IPS-18c (cell line): ENCODE results near the gene FNBP1.
A peak's percentile ranks its signal among the peaks of the same experiment; 100 is the strongest.

Experiments
- H3K4me3 ChIP-seq: 2 replicates; pipeline ENCODE4 v1.7.0; 2013; ENCODE audit warnings: low read depth, mild to moderate bottlenecking, low read length, moderate library complexity; ENCODE audit not compliant: insufficient read depth
- H3K9me3 ChIP-seq: one replicate; pipeline ENCODE4 v1.6.1; 2013; ENCODE audit warnings: mild to moderate bottlenecking, low read length, moderate library complexity; ENCODE audit not compliant: control insufficient read depth, insufficient read depth

The FNBP1 gene

GRCh38 chr9:129885670-129886106 is 157.3 kb downstream of the FNBP1 start:
- no peaks in the 10 kb centered on the region for H3K9me3 ChIP-seq
- peak overlapping the region; percentile 40 for H3K4me3 ChIP-seq

- Histone ChIP-seq H3K4me3 (peak overlapping the region; percentile 40), H3K9me3 (no peaks in the 10 kb centered on the region)
Measured at GRCh38 chr9:129885018-129885669, 157.8 kb downstream of the FNBP1 start.

- peak overlapping the region; percentile 40; the same call in 1 of the 2 replicates for H3K4me3 ChIP-seq
- H3K9me3 ChIP-seq = no peaks in the 10 kb centered on the region
Measured at GRCh38 chr9:129884220-129885017, 158.6 kb downstream of the FNBP1 start.

DNA sequence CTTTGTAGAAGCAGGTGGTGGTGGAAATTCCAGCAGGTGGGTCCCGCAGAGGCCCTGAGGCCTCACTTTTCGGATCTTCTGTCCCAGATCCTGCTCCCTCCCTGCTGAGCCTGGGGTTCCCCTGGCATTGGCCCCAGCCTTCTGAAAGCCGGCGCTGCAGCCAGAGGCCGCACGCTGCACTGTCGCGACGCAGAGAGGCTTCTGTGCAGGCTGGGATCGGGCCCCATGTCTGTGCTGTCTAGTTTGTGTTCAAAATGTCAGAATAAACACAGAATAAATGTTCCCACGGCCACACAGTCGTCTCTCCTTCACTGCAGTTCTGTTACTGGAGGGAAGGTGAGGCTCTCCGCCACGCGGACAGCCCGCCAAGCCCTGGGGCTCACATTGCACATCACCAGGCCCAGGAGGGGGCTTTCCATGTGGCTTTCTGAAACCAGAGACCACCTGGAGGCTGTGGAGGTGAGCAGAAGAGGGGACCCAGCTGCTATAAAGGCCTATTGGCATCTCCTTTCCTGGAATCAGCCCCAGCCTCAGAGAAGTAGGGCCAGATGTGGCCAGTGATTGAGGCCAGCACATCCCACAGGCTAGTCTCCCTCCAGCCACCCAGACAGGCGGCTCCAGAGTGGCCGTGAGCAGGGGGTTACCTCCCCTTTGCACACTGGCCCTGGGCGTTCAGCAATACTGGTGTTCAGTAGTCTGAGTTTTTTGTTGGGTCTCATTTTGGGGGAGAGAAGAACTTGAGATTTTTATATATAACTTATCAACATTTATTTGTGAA is 161.3 kb downstream of the FNBP1 start:
- H3K9me3 ChIP-seq = no peaks in the 10 kb centered on the region

GRCh38 chr9:129880654-129881546 is 162.1 kb downstream of the FNBP1 start:
- no peak overlapping the region for H3K4me3 ChIP-seq
- H3K9me3 ChIP-seq = no peaks in the 10 kb centered on the region

More for the DNA sequence above, 161.3 kb downstream of the FNBP1 start:
- no peak overlapping the region for H3K4me3 ChIP-seq

- Histone ChIP-seq H3K4me3 (no peak overlapping the region), H3K9me3 (no peaks in the 10 kb centered on the region)
Measured at GRCh38 chr9:129879991-129880653, 162.9 kb downstream of the FNBP1 start.

DNA sequence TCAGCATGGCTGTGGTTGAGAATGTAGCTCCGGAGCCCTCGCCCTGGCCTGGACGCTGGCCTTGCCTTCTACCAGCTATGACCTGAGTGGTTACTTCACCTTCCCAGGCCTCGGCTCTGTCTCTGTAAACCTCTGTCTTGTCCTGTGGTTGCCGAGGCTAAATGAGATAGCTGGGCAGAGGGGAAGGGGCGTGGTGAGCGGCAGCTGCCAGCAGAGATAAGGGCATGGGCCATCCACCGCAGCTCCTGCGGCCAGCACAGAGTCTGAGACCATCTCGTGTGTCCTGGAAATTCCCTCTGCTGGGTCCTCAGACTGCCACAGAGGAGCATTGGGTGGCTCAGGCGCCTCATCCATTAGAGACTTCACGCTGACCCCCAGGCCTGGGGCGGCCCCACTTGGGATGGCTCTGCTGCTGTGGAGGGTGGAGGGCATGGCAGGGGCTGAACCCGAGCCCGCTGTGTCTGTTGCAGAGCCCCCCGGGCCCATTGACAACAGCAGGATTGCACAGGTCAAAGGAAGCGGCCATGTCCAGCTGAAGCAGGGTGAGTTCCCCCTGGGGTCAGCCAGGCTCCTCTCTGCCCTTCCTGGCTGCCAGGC is 163.8 kb downstream of the FNBP1 start:
- Histone ChIP-seq H3K4me3 (no peak overlapping the region), H3K9me3 (no peaks in the 10 kb centered on the region)

- no peaks in the 10 kb centered on the region for H3K9me3 ChIP-seq
- H3K4me3 ChIP-seq = no peak overlapping the region
Measured at GRCh38 chr9:129878291-129878690, 164.7 kb downstream of the FNBP1 start.

- no peak overlapping the region for H3K4me3 ChIP-seq
- H3K9me3 ChIP-seq = no peaks in the 10 kb centered on the region
Measured at GRCh38 chr9:129876815-129877214, 166.2 kb downstream of the FNBP1 start.

DNA sequence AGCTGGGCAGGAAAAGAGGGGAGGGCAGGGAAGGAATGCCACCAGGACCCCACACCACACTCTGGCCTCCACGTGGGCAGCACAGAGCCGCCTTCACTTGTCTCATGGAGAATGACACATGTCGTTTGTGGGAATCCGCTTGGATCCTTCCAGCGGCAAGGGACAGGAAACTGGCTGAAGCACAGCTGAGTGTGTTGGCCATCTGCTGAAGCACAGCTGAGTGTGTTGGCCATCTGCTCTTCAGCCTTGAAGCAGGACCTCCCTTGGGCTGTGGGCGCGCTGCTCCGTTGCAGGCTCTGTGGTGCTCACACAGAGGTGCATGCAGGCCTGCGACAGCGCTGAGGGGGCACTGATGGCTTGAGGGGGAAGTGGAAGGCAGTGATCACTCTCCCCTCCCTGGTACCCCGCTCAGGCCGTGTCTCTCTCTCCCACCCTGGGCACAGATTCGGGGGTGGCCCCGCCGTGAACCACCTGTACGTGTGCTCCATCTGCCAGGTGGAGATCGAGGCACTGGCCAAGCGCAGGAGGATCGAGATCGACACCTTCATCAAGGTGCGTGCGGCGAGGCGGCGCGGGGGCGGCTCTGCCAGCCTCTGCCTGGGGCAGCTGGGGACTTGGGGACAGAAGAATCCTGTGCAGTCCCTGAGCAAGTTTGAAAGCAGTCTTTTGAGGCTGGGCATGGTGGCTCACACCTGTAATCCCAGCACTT is 167.1 kb downstream of the FNBP1 start:
- Histone ChIP-seq H3K9me3 (no peaks in the 10 kb centered on the region), H3K4me3 (no peak overlapping the region)

DNA sequence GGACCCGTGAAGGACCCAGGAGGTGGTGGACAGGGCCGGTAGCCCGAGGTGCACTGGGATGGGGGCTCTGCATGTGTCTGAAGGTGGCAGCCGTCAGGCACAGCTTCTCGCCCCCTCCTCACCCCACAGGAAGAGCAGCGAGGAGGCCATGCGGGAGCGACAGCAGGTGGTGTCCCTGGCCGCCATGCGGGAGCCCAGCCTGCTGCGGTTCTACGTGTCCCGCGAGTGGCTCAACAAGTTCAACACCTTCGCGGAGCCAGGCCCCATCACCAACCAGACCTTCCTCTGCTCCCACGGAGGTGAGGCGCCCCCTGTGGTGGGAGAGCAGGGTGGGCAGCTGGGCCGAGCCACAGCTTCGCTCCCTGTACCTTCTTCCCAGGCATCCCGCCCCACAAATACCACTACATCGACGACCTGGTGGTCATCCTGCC is 167.8 kb downstream of the FNBP1 start:
- Histone ChIP-seq H3K9me3 (no peaks in the 10 kb centered on the region), H3K4me3 (no peak overlapping the region)

DNA sequence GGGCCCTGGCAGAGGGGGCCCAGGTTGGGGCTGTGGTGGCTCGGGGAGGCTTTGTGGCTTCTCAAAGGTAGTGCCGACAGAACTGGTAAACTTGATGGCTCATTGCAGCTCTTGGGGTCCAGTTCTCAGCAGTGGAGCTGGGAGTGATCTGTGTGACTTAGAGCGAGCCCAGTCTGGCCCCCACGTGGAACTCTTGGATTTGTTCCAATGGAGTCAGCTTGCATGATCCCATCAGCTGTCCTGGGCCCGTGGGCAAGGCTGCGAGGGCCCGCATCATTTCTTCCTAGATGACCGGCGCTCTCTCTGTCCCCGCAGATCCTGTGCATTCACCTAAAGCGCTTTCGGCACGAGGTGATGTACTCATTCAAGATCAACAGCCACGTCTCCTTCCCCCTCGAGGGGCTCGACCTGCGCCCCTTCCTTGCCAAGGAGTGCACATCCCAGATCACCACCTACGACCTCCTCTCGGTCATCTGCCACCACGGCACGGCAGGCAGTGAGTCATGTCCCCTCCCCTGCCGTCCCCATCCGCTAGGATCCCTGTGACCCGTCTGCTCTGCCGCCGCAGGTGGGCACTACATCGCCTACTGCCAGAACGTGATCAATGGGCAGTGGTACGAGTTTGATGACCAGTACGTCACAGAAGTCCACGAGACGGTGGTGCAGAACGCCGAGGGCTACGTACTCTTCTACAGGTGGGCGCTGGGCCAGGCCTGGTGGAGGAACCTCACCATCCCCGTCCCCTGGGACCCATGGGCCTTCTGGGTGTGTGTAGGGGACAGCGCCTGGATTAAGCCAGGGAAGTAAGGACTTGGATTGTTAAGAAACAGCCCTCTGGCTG is 168.5 kb downstream of the FNBP1 start:
- Histone ChIP-seq H3K4me3 (no peak overlapping the region), H3K9me3 (no peaks in the 10 kb centered on the region)

- Histone ChIP-seq H3K4me3 (no peak overlapping the region), H3K9me3 (no peaks in the 10 kb centered on the region)
Measured at GRCh38 chr9:129873563-129874190, 169.3 kb downstream of the FNBP1 start.

DNA sequence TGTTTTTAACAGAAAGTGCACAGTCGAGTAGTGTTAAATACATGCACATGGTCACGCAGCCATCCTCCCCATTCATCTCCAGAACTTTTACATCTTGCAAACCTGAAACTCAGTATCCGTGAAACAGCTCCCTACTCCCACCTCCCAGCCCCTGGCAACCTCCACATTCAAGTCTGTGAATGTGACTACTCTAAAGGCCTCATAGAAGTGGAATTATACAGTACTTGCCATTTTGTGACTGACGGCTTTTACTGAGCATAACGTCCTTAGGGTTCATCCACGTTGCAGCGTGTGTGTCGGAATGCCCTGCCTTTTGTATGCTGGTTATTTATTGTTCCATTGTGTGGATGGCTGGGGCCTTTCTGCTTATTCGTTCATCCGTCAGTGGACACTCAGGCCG is 171.9 kb downstream of the FNBP1 start:
- Histone ChIP-seq H3K9me3 (no peaks in the 10 kb centered on the region), H3K4me3 (no peak overlapping the region)
